ENCODE data around the gene HRC.
A peak's percentile ranks its signal among the peaks of the same experiment; 100 is the strongest.
"Not testable (repeated sequence)": the region's sequence is repeated elsewhere in the genome, so short reads cannot be mapped to it uniquely, and the experiment has no call there.

The HRC gene

DNA sequence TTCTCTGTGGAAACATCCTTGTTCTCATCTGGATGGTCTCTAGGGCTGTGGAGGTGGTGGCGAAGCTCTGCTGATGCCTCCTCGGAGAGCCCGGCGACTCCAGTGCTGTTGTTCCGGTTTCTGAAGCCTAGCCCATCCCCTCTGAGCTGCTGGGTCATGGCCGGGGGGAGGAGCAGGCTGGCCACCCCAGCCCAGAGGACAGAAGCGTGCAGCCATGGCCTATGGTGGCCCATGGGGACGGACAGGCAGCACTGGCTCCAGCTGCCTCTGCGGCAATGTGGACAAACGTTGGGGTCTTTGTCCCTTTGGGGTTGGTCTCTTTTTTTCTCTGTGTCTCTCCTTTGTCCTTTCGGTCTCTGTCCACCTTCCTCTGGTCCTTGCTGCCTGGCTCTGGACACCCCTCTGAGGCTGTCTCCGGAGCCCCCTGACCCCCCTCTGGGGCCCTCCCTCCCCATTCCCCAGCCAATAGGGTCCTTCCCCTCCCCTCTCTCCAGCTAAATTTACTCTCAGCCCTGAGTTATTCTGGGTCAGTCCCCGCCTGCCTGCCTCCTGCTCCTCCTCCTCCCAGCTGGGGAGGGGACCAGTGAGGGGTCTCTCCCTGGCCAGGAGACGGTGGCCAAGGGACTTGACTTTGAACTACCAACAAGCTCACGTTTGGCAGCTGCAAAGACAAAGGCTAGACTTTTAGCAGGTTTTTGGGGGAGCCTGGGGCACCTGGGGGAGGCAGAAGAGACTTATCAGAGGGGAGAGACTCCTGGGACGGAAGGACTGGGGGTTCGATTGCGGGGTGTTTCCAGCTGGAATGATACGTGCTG lies at the start of gene HRC:
Gene HRC, minus strand, starts transcription at position 392 of the 815 bp plus-strand sequence. Its CDS starts 159 bp downstream, at position 233.
- no peak for DNase-seq

DNA sequence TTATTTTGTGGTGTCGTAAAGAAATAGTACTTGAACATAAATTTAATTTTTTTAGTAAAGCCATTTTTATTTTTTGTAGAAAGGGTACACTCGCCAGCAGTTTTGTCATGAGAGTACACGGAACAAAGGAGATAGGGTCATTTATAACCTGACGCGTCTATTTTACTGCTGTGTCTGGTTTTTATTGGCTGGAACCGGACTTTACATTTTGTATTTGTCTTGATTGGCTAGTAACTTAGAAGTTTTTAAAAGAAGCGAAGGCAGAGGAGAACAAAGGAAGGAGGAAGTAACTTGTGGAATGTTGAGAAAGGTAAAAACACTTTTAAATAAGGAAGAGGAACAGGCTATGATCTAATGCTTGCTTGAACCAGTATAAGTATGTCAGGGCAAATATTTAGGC lies 45.8 kb upstream of the HRC start:
- no peak for DNase-seq

DNA sequence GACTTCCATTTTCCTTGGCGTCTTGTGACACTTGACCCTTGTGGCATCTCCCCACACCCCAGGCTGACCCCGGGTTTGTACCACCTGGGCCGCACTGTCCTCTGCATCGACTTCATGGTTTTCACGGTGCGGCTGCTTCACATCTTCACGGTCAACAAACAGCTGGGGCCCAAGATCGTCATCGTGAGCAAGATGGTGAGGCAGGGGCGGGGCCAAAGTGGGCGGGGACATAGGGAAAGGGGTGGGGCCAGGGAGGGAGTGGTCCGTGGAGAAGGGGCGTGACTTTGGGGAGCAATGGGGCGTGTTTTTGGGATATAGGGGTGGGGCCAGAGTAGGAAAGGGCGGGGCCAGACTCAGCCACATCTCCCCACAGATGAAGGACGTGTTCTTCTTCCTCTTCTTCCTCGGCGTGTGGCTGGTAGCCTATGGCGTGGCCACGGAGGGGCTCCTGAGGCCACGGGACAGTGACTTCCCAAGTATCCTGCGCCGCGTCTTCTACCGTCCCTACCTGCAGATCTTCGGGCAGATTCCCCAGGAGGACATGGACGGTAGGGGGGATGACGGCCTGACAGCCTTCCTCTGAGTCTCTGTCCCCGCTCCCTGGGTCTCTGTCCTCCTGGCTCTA lies 45.2 kb upstream of the HRC start:
- peak; percentile 69 for DNase-seq

GRCh38 chr19:49196527-49197240 lies 41.5 kb upstream of the HRC start:
- DNase-seq = no peak

DNA sequence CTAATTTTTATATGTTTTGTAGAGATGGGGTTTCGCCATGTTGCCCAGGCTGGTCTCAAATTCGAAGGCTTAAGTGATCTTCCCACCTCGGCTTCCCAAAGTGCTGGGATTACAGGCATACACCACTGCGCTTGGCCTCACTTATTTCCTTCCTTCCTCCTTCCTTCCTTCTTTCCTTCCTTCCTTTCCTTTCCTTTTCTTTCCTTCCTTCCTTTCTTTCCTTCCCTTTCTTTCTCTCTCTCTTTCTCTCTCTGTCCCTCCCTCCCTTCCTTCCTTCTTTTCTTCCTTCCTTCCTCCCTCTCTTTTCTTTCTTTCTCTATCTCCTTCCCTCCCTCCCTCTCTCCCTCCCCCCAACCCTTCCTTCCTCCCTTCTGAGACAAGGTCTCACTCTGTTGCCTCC lies 39.2 kb upstream of the HRC start:
- DNase-seq = no peak

GRCh38 chr19:49193822-49194394 lies 38.7 kb upstream of the HRC start:
- no peak for DNase-seq

- DNase-seq = no peak
Measured at GRCh38 chr19:49190781-49191180, 35.6 kb upstream of the HRC start.

DNA sequence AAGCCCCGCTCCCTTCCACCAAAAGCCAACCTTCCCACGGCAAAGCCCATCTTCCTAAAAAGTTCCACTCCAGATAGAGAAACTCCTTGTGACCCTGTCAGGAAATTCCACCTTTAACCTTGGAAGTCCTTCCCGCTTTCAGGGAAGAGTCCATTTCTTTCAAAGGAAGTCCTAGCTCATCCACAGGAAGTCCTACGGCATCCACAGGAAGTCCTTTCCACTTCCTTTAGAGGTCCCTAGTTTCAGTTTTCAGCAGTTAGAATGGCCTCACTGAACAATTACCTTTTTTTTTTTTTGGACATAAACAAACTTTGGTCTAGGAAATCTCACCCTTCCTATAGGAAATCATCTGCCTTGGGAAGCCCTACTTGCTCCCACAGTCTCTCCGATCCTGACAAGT lies 34.1 kb upstream of the HRC start:
- no peak for DNase-seq

GRCh38 chr19:49188626-49189200 lies 33.5 kb upstream of the HRC start:
- DNase-seq = no peak

DNA sequence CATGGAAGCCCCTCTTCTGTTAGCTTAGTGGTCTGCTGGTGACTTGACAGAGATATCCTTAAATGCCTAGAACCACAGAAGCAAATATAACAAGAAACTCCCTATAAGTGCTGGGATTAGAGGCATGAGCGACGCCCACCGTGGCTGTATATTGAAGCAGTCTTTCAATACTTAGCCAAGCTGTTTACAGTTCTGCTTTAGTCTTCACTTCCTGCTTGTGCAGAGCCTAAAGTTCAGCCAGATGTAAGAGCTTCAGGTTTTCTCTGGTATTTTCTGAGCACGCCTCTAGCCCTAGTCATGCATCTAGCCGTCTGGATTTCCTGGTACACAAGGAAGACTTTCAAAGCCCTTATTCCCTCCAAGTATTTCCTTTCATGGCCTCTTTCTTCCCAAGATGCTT lies 30.9 kb upstream of the HRC start:
- no peak for DNase-seq

- DNase-seq = no peak
Measured at GRCh38 chr19:49182848-49183375, 27.7 kb upstream of the HRC start.

DNA sequence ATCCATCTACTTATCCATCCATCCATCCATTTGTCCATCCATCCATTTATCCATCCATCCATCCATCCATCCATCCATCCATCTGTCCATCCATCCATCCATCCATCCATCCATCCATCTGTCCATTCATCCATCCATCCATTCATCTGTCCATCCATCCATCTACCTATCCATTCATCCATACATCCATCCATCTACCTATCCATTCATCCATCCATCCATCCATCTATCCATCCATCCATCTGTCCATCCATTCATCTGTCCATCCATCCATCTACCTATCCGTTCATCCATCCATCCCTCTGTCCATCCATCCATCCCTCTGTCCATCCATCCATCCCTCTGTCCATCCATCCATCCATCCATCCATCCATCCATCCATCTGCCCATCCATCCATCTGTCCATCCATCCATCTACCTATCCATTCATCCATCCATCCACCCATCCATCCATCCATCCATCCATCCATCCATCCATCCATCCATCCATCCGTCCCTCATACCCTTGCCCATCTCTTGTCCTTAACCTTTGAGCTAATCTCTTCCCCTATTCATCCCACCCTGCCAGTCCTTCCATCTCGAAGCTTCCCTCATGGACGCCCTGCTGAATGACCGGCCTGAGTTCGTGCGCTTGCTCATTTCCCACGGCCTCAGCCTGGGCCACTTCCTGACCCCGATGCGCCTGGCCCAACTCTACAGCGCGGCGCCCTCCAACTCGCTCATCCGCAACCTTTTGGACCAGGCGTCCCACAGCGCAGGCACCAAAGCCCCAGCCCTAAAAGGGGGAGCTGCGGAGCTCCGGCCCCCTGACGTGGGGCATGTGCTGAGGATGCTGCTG lies 27.0 kb upstream of the HRC start:
- not testable (repeated sequence) for DNase-seq

DNA sequence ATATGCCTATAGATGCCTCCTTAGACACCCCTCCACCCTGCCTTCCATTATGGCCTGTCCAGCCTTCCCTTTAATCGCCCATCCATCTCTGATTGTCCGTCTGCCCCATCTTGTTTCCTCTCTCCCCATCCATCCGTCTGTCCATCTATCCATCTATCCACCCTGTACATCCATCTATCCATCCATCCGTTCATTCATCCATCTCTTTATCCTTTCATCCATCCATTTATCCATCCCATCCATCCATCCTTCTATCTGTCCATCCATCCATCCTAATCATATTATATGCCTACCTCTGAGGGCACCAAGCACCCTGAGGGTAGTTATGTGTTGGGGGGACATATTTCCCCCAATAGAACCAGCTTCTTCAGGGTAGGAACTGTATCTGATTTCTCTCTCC lies 25.5 kb upstream of the HRC start:
- no peak for DNase-seq

GRCh38 chr19:49173198-49173597 lies 18.0 kb upstream of the HRC start:
- no peak for DNase-seq

GRCh38 chr19:49168421-49168820 lies 13.2 kb upstream of the HRC start:
- DNase-seq = no peak

- no peak for DNase-seq
Measured at GRCh38 chr19:49167857-49168409, 12.7 kb upstream of the HRC start.

- no peak for DNase-seq
Measured at GRCh38 chr19:49165865-49166301, 10.7 kb upstream of the HRC start.

- no peak for DNase-seq
Measured at GRCh38 chr19:49165111-49165750, 10.0 kb upstream of the HRC start.

GRCh38 chr19:49161987-49162386 lies 6.8 kb upstream of the HRC start:
- no peak for DNase-seq

- no peak for DNase-seq
Measured at GRCh38 chr19:49160450-49161189, 5.4 kb upstream of the HRC start.
